ENCODE measurements around the gene OR4D1.

Gene OR4D1

DNA sequence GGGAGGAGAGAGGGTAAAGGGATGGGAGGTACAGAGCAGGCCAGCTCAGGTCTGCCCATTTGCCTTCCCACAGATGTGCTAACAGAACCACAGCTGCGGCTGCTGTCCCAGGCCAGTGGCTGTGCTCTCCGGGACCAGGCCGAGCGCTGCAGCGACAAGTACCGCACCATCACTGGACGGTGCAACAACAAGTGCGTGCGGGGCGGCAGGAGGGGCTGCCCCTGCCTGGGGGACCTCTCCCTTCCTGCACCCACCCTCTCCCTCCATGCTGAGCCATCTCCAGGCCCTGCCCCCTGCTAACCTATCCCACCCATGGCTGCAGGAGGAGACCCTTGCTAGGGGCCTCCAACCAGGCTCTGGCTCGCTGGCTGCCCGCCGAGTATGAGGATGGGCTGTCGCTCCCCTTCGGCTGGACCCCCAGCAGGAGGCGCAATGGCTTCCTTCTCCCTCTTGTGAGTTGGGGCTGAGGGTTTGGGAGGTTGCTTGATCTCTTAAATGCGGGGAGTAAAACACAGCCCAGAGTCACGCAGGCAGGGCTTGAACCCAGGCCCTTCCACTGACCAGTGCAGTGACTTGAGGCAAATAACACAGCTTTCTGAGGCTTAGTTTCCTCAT lies 45.6 kb downstream of the OR4D1 start:
- no peaks in the 10 kb centered on the region for H3K9me3 ChIP-seq
- H3K27ac ChIP-seq = no peak overlapping the region
- peaks cover 0 to 67% of the 10 kb centered on the region in 2 donors for H3K27me3 ChIP-seq
- intact Hi-C loops (cut with DNase I; ENCODE audit: low total_unique reads) = no loop called here
- no peak for DNase-seq
- H3K4me1 ChIP-seq = peaks cover 0 to 6% (median 0%) of the 10 kb centered on the region in 4 donors
- H3K36me3 ChIP-seq = no peaks in the 10 kb centered on the region
- H3K4me3 ChIP-seq = no peak overlapping the region
- TF ChIP-seq, protein P1, sequence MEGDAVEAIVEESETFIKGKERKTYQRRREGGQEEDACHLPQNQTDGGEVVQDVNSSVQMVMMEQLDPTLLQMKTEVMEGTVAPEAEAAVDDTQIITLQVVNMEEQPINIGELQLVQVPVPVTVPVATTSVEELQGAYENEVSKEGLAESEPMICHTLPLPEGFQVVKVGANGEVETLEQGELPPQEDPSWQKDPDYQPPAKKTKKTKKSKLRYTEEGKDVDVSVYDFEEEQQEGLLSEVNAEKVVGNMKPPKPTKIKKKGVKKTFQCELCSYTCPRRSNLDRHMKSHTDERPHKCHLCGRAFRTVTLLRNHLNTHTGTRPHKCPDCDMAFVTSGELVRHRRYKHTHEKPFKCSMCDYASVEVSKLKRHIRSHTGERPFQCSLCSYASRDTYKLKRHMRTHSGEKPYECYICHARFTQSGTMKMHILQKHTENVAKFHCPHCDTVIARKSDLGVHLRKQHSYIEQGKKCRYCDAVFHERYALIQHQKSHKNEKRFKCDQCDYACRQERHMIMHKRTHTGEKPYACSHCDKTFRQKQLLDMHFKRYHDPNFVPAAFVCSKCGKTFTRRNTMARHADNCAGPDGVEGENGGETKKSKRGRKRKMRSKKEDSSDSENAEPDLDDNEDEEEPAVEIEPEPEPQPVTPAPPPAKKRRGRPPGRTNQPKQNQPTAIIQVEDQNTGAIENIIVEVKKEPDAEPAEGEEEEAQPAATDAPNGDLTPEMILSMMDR (IDR thresholded peaks at IDR 0.05) = no peak

DNA sequence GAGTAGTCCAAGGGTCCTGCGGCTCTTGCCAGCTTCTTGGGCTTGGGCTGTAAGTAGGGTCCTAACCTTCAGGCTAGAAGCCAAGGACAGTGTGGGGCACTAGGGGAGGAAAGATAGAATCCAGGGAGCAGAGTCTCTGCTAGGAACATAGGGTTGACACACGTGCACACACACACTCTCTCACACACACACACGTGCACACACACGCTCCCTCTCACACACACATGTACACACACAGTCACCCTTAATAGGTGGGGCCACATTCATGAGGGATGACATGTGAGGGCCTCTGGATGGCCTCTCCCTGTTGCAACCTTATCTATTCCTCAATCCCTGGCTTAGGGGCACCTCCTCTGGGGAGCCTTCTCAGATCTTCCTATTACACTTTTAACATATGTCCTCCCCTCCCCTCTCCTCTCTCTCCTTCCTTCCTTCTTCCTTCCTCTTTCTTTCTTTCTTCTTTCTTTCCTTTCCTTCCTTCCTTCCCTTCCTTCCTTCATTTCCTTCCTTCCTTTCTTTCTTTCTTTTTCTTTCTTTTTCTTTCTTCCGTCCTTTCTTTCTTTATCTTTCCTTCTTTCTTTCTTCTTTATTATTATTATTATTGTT lies 47.4 kb downstream of the OR4D1 start:
- DNase-seq = no peak
- H3K27ac ChIP-seq = no peak overlapping the region
- H3K4me1 ChIP-seq = peaks cover 0 to 3% (median 0%) of the 10 kb centered on the region in 4 donors
- H3K9me3 ChIP-seq = no peaks in the 10 kb centered on the region
- TF ChIP-seq, protein P1 (IDR thresholded peaks at IDR 0.05) = no peak
- intact Hi-C loops (cut with DNase I; ENCODE audit: low total_unique reads) = no loop called here
- H3K27me3 ChIP-seq = peaks cover 0 to 62% of the 10 kb centered on the region in 2 donors
- no peaks in the 10 kb centered on the region for H3K36me3 ChIP-seq
- no peak overlapping the region for H3K4me3 ChIP-seq

DNA sequence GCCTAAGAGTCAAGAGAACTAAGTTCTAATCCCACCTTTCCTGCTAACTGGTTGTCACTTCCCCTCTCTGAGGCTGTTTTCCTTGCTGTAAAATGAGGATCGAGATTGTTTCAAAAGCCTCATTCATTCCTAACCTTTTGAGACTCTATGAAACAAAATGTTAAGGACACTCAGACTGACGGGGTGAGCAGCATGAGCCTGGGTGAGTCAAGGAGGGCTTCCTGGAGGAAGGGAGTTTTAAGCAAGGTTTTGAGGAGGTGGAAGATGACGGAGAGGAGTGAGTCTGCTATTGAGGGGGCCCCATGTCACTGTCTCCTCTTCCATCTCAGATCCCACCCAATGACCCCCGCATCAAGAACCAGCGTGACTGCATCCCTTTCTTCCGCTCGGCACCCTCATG lies 48.4 kb downstream of the OR4D1 start:
- intact Hi-C loops (cut with DNase I; ENCODE audit: low total_unique reads) = no loop called here
- TF ChIP-seq, protein P1 (IDR thresholded peaks at IDR 0.05) = no peak
- H3K4me3 ChIP-seq = no peak overlapping the region
- H3K36me3 ChIP-seq = no peaks in the 10 kb centered on the region
- no peaks in the 10 kb centered on the region for H3K9me3 ChIP-seq
- peaks cover 0 to 3% (median 0%) of the 10 kb centered on the region in 4 donors for H3K4me1 ChIP-seq
- peaks cover 0 to 52% of the 10 kb centered on the region in 2 donors for H3K27me3 ChIP-seq
- no peak overlapping the region for H3K27ac ChIP-seq
- DNase-seq = no peak

DNA sequence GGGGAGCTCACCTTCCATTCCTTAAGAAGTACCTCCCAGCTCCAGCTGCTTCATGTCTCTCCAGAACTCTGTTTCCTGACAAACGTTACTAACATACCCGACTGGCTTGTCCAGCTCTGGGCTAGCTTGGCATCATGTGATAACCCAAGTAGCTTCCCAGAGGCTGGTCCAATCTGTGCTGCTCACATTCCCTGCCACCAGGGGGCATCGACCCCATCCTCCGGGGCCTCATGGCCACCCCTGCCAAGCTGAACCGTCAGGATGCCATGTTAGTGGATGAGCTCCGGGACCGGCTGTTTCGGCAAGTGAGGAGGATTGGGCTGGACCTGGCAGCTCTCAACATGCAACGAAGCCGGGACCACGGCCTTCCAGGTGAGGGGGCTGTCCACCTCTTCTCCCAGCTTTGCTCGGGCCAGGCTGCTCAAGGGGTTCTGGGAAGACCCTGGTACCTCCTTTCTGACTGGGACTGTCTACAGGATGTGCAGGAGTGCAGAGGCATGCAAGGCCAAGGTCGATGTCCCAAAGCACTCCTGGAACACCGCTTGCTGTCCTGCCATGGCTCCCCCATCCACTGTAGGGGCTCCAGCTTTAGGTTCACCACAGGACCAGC lies 51.9 kb downstream of the OR4D1 start:
- peaks cover 0 to 3% (median 0%) of the 10 kb centered on the region in 4 donors for H3K4me1 ChIP-seq
- no peak overlapping the region for H3K4me3 ChIP-seq
- TF ChIP-seq, protein P1 (IDR thresholded peaks at IDR 0.05) = peak in 1 of 2 experiments; percentile 22
- intact Hi-C loops (cut with DNase I; ENCODE audit: low total_unique reads) = no loop called here
- H3K27me3 ChIP-seq = peaks cover 0 to 28% of the 10 kb centered on the region in 2 donors
- H3K9me3 ChIP-seq = no peaks in the 10 kb centered on the region
- H3K36me3 ChIP-seq = peaks cover 0 to 10% (median 0%) of the 10 kb centered on the region in 3 donors
- H3K27ac ChIP-seq = no peak overlapping the region
- no peak for DNase-seq

DNA sequence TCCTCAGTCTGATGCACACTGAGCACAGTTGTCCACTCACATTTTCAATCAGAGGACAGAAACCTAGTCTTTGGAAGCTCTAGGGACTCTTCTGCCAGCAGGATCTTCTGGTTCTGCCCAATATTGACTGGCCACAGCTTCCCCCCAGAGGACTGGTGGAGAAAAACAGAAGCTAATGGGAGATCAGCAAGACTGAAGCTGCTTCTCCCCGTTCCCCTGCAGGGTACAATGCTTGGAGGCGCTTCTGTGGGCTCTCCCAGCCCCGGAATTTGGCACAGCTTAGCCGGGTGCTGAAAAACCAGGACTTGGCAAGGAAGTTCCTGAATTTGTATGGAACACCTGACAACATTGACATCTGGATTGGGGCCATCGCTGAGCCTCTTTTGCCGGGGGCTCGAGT lies 54.7 kb downstream of the OR4D1 start:
- no peaks in the 10 kb centered on the region for H3K9me3 ChIP-seq
- no peak for DNase-seq
- H3K27ac ChIP-seq = no peak overlapping the region
- H3K27me3 ChIP-seq = peaks cover 0 to 19% of the 10 kb centered on the region in 2 donors
- TF ChIP-seq, protein P1 (IDR thresholded peaks at IDR 0.05) = no peak
- peaks cover 0 to 3% (median 0%) of the 10 kb centered on the region in 4 donors for H3K4me1 ChIP-seq
- intact Hi-C loops (cut with DNase I; ENCODE audit: low total_unique reads) = no loop called here
- H3K4me3 ChIP-seq = no peak overlapping the region
- H3K36me3 ChIP-seq = peaks cover 0 to 36% (median 17%) of the 10 kb centered on the region in 3 donors

Data from tibial artery (tissue), 4 donors.